HS-5 (cell line): ENCODE data around the gene ANKRD44.
"Not testable (repeated sequence)": the region's sequence is repeated elsewhere in the genome, so short reads cannot be mapped to it uniquely, and the experiment has no call there.

Source experiments
- DNase-seq: peaks from one replicate; pipeline ENCODE4 v3.0.0-alpha.2; 2012; ENCODE audit warnings: low read depth

ANKRD44 gene

DNA sequence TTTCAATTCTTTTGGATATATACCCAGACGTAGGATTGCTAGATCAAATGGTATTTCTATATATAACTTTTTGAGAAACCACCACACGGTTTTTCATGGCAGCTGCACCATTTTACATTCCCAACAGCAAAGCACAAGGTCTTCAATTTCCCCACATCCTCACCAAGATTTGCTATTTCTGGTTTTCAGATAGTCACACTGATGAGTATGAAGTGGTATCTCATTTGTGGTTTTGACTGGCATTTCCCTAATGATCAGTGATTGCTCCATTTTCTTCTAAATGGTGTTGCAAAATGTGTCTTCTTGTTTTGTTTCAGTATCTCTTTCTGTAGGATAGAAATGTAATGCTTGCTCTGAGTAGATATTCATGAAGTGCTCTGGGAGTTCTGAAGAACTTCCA is 52.0 kb downstream of the ANKRD44 start:
- peak; percentile 24 for DNase-seq

DNA sequence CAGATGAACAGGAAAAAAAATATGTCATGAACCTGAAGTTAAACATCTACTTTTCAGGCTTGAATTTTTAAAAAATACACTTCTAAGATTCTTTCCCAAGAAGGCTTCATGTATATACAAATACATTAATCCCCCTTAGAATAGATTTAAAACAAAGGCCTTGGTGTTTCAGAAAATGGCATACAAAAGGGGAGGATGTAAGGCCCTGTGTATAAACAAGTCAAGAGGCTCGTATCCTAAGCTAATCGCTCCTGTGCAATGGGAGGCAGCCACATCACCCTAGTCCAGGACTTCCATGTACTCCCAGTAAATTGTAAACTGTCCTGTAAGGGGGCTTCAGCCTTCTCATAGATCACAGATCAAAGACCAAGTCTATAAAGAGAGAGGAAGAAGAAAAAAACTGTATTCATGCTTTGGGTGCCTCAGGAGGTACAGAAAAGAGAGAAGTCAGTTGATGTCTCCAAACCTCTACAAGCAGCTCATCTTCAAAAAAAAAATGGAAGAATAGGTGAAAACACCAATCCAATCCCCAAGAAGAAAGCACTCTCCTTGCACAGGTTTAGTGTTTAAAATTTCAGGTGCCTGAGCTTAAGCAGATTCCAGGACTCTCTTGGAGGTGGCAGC is 53.9 kb downstream of the ANKRD44 start:
- no peak for DNase-seq

GRCh38 chr2:197256021-197256420 is 54.6 kb downstream of the ANKRD44 start:
- no peak for DNase-seq

DNA sequence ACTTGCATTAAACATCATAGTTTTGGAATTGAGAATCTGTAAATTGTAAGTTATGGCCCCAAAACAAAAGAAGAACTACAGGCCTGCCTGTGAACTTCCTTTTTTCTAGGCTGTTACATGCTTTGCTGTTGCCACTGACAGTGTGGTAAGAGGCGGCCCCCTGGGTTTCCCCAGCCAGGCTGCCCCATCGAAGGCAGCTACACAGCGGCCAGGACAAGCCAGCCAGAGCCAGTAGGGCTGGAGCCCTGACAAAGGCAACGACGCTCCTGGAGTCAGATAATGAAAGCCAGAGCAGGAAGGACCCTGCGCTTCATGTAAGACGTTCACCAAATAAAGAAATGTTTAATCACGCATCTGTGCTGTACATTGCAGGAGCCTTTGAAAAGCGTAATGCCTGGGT is 55.0 kb downstream of the ANKRD44 start:
- DNase-seq = no peak

DNA sequence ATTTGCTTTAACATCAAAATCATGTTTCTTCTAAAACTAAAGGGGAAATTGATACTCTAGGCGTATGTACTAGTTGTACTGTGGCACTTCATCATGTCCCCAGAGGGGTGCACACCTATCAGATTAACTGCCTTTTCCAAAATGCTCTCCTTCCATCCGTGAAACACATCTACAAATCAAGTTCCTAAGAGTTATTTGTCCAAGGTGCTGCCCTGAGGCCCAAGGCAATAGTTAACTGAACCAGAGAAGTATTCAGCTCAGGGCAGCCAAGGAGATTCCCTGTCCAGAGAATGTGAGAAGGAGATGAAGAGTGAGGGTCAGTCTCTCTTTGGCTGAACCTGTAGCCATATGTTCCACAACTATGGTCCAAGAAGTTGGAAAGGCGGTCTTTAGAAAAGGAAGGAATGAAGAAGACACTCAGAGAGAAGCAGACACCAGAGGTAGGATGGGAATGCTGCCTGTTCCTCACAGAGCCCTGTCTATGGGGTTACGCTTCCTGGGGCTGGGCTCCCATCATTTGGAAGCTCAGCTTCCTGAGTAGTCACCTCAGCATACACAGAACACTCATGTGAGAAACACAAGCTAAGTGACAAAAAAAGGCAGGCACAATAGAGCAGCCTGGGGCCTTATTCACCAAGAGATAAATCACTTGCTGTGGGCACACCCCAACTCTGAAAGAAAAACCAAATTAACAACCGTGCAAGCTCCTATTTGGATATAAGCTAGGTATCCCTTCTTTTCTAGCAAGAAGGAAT is 55.6 kb downstream of the ANKRD44 start:
- DNase-seq = no peak

GRCh38 chr2:197251576-197251975 is 59.0 kb downstream of the ANKRD44 start:
- DNase-seq = no peak

- no peak for DNase-seq
Measured at GRCh38 chr2:197251163-197251562, 59.4 kb downstream of the ANKRD44 start.

DNA sequence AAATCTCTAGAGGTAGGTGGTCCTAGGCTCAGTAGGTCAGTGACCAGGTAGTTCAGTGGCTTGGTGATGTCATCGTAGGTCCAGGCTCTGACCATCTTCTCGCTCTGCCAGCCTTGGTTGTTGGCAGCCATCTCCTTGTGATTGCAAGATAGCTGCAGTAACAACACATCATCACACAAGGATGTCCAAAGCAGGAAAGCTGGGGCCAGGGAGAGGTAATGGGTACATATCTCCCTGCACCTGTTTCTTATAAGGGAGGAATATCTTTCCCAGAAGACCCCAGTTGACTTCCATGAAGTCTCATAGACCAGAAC is 60.5 kb downstream of the ANKRD44 start:
- DNase-seq = no peak

- no peak for DNase-seq
Measured at GRCh38 chr2:197249381-197250083, 61.0 kb downstream of the ANKRD44 start.

DNA sequence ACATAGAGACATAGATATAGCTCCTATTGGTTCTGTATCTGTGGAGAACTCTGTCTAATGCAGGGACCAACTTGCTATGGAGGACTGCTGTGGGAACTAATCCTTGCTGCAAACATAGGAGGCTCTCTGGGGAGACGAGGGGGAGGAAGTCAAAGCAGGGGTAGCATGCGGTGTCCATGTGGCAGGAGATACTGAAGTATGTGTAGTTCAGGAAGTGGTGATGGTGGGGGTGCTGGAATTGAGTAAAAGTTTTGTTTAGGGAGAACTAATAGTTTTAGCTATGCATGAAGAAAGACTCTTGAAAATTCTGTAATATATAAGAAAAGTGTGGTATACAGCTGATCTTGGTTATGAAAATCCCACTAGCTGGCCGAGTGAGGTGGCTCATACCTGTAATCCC is 62.0 kb downstream of the ANKRD44 start:
- no peak for DNase-seq

DNA sequence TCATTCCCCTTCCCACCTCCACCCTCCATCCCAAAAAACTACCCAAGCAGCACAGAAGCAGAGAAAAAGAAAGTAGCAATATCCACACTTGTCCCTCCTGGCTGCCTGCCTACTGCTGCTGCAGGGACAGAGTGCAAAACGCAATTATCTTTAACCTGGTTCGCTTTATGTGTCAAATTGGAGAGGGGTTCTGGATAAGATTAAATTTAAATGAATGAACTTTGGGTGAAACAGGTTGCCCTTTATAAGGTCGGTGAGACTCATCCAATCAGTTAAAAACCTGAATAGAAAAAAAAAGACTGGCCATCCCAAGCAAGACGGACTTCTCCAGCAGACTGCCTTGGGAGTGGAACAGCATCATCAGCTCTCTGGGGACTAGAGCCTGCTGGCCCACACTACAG is 62.6 kb downstream of the ANKRD44 start:
- no peak for DNase-seq

DNA sequence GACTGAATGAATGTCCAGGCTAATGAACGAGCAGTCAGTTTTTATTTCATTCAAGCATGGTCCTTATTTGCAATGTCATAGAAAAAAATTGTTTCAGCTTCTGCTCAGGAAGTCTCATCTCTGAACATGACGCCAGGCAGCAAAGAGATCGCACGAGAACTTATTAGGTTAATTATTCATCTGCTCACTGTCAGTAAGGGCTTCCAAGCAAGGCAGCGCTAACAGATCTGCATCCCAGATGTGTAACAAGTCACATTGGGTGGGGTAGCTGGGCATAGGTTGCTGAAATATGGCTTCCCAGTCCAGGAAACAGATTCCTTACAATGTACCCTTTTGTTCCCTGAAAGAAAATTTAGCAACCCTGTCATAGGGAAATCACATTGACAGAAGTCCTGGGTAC is 63.5 kb downstream of the ANKRD44 start:
- DNase-seq = no peak

- DNase-seq = no peak
Measured at GRCh38 chr2:197245829-197246804, 64.5 kb downstream of the ANKRD44 start.

GRCh38 chr2:197244349-197244748 is 66.2 kb downstream of the ANKRD44 start:
- no peak for DNase-seq

DNA sequence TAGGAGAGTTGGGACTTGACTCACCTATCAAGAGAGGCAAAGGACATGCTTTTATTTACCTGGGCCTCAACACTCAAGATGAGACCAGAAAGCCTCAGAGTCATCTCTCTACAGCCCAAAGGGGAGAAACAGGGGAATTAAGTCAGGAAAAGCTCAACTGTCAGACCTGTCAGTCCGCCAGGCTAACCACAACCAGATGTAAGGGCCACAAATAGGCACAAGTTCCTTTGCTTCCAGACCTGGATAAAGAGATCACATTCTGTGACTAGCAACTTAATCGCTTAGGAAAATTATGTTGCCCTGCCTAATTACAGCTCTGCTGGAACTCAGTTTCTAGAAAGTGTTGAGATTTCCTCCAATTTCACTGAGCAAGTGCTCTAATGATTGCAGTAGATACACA is 67.9 kb downstream of the ANKRD44 start:
- DNase-seq = no peak

GRCh38 chr2:197241596-197241995 is 69.0 kb downstream of the ANKRD44 start:
- DNase-seq = no peak

- DNase-seq = no peak
Measured at GRCh38 chr2:197241153-197241552, 69.4 kb downstream of the ANKRD44 start.

DNA sequence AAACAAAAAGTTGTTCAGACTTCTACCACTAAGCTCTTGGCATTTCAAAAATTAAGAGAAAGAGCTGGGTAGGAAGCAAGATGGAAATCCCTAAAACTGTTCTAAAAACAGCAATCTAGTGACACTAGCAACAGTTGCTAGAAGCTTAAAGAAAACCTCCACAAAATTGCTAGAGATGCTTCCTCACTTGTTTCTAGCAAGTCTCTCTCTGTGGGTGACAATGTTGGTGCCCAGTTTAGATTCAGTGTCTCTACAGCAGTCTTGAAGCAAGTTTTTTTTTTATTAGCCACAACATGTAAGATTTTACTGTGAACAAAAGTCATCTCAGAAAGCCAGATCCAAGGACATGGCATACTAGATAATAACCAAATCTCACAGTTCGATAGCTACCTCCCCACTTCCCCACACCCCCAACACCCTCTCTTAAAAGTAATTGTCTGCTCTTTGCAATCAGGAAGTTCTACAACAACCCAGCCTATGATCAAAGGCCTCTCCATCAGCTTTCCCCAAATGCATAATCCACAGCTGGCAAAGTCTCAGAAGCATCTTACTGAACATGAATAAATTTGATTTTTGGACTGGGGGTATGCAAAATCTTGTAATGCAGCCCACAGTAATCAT is 70.0 kb downstream of the ANKRD44 start:
- DNase-seq = no peak

DNA sequence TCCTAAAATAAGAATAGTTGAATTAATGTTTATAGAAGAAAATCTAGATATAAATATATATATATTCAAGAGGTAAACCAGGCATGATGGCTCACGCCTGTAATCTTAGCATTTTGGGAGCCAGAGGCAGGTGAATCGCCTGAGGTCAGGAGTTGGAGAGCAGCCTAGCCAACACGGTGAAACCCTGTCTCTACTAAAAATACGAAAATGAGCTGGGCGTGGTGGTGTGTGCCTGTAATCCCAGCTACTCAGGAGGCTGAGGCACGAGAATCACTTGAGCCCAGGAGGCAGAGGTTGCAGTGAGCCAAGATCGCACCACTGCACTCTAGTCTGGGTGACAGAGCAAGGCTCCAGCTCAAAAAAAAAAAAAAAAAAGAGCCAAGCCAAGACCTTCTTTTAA is 70.6 kb downstream of the ANKRD44 start:
- not testable (repeated sequence) for DNase-seq

DNA sequence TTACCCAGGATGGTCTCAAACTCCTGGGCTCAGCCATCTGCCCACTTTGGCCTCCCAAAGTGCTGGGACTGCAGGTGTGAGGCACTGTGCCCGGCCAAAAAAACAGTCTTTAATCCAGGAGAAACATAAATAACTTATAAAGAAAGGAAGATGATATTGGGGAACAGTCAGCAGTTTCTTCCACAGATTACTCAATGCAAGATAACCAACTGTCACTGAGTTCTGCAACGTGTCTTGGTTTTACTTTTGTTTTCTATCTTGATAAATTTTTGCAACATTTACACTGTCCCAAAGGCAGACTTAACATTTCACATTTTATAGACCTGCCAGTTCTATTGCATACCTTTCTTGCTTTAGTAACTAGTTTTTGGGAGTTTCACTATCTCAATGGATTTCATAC is 71.1 kb downstream of the ANKRD44 start:
- DNase-seq = no peak

DNA sequence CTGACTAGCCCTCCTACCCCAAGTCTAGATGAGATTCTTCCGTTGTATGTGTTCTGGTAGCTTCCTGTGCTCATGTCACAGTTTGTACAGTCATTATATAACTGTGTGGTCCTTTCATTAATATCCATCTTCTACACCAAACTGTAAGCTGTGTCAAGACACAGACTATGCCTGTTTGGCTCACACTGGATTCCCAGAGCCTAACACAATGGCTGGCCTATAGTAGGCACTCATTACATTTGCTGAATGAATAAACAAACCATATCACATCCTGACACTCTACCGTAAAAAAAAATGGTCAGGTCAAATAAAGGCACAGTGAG is 72.6 kb downstream of the ANKRD44 start:
- DNase-seq = no peak
